PC-3 (cell line): ENCODE data around the gene MSI2. TPM values are rescaled to one million over a fixed set of nuclear protein-coding genes. Genes with fewer than 3 reads are reported as not detected.
A peak's percentile ranks its signal among the peaks of the same experiment; 100 is the strongest.

Experiments used
- ATAC-seq: fragments of 200-7000 bp; cut with Tn5 transposase; 2 replicates; pipeline ENCODE4 v1.9.1; 2020; ENCODE audit warnings: mild to moderate bottlenecking, moderate library complexity
- BruUV-seq: library from RNA; stranded (reverse); fragments of 400-500 nt; replicated peaks from 2 replicates; lab custom pipeline; 2021; lab: Mats Ljungman, UMichigan
- CTCF ChIA-PET: fragments of 300-600 bp; sonication (Branson Sonifier 250); formaldehyde crosslinking; loops from one replicate; lab custom pipeline; 2022; ENCODE audit warnings: antibody characterized with exemption; lab: Charles Lee
- POLR2A ChIA-PET: fragments of 300-600 bp; sonication (Branson Sonifier 250); formaldehyde crosslinking; loops from one replicate; lab custom pipeline; 2022; ENCODE audit warnings: antibody characterized with exemption; ENCODE audit not compliant: unreplicated experiment; lab: Charles Lee
- DNase-seq: peaks from one replicate; pipeline ENCODE4 v3.0.0-alpha.2; 2015
- H2AFZ ChIP-seq: fragments of 300-600 bp; sonication (generic); 2 replicates; pipeline ENCODE4 v1.6.0; 2016; ENCODE audit warnings: antibody characterized with exemption, low read length
- H3F3A ChIP-seq: fragments of 300-600 bp; sonication (generic); one replicate; pipeline ENCODE4 v1.6.0; 2017; ENCODE audit warnings: antibody characterized with exemption, low read length, control low read depth, mild to moderate bottlenecking; ENCODE audit not compliant: unreplicated experiment
- H3K27ac ChIP-seq: fragments of 300-600 bp; sonication (generic); 2 replicates; pipeline ENCODE4 v1.5.1; 2016; ENCODE audit warnings: mild to moderate bottlenecking, low read length
- H3K27me3 ChIP-seq: fragments of 300-600 bp; sonication (generic); 2 replicates; pipeline ENCODE4 v1.6.1; 2016; ENCODE audit warnings: low read length, mixed read lengths
- H3K36me3 ChIP-seq: fragments of 300-600 bp; sonication (generic); 2 replicates; pipeline ENCODE4 v1.6.1; 2016; ENCODE audit warnings: low read depth, mixed run types, low read length, mixed read lengths
- H3K4me1 ChIP-seq: fragments of 300-600 bp; sonication (generic); 2 replicates; pipeline ENCODE4 v1.5.1; 2016; ENCODE audit warnings: low read length; ENCODE audit not compliant: insufficient read depth
- H3K4me2 ChIP-seq: fragments of 300-600 bp; sonication (generic); 2 replicates; pipeline ENCODE4 v1.6.0; 2016; ENCODE audit warnings: low read length
- H3K4me3 ChIP-seq: fragments of 300-600 bp; sonication (generic); 2 replicates; pipeline ENCODE4 v1.5.1; 2016; ENCODE audit warnings: mild to moderate bottlenecking, low read length, mixed read lengths
- H3K79me2 ChIP-seq: fragments of 300-600 bp; sonication (generic); 2 replicates; pipeline ENCODE4 v1.6.1; 2017; ENCODE audit warnings: low read length, mixed read lengths
- H3K9ac ChIP-seq: fragments of 300-600 bp; sonication (generic); 2 replicates; pipeline ENCODE4 v1.6.0; 2016; ENCODE audit warnings: mild to moderate bottlenecking, low read length
- H3K9me2 ChIP-seq: fragments of 300-600 bp; sonication (generic); replicated peaks from 2 replicates; pipeline ENCODE4 v1.6.1; 2016; ENCODE audit warnings: mixed run types, low read length, mixed read lengths
- H3K9me3 ChIP-seq: fragments of 300-600 bp; sonication (generic); 2 replicates; pipeline ENCODE4 v1.6.1; 2016; ENCODE audit warnings: low read length, mixed read lengths
- H4K20me1 ChIP-seq: fragments of 300-600 bp; sonication (generic); 2 replicates; pipeline ENCODE4 v1.6.1; 2016; ENCODE audit warnings: low read length, mixed read lengths
- EZH2 ChIP-seq: fragments of 300-600 bp; sonication (generic); IDR thresholded peaks from one replicate; pipeline ENCODE4 v1.6.1; 2017; ENCODE audit warnings: antibody characterized with exemption, mild to moderate bottlenecking, low read length; ENCODE audit not compliant: unreplicated experiment
- EZH2phosphoT487 ChIP-seq: fragments of 300-600 bp; sonication (generic); IDR thresholded peaks from 2 replicates; pipeline ENCODE4 v1.6.1; 2018; ENCODE audit warnings: mild to moderate bottlenecking, antibody characterized with exemption, low read length, borderline replicate concordance
- intact Hi-C: fragments of 100-400 bp; cut with micrococcal nuclease; formaldehyde crosslinking; loops from 2 replicates; pipeline ENCODE4 v1.9.0; 2023
- total RNA-seq: library from RNA; depleted of rRNA; stranded (reverse); fragments of >200 nt; gene quantifications from 2 replicates; pipeline ENCODE4 v1.2.3, GENCODE V29; 2014
- TF ChIP-seq, protein P1 (sequence below): fragments of 300-600 bp; sonication (generic); conservative IDR thresholded peaks from 2 replicates; pipeline ENCODE4 v1.5.1; 2017; ENCODE audit warnings: antibody characterized with exemption, low read depth, mild to moderate bottlenecking, low read length

The MSI2 gene
- total RNA-seq, 1 experiment from 2014 or later, result 54.7 TPM

DNA sequence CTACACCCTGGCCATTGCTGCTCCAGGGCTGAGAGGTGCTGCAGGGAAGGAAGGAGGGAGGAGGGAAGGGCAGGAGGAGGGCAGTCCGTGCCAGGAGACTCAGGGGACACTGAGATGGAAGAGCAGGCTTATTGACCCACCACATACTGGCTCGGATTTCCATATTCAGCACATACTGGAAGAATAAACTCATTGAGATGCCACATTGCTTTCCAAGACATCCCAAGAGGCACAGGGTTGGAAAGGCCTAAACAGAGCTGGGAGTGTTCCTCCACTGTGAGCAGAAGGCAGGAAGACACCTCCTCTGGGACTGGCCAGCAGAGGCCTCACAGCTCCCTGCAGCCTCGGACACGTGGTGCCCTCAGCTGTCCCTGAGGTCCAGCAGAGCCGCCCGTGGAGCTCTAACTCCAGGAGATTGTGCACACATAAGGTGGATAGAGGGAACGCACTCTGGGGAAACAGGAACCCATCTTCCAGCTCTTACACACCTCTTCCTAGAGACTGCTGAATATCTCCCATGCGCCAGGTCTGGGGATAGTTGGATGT, 471.4 kb downstream of the MSI2 start:
- H3K4me3 ChIP-seq, result no peak overlapping the region
- no peak overlapping the region for H2AFZ ChIP-seq
- no peak overlapping the region for H3K27ac ChIP-seq
- CTCF ChIA-PET, result no interaction called here
- H3K36me3 ChIP-seq, result no peaks in the 10 kb centered on the region
- peaks cover 34% of the 10 kb centered on the region; the same call in 1 of the 2 replicates for H3K27me3 ChIP-seq
- TF ChIP-seq EZH2phosphoT487, result no peak
- TF ChIP-seq, protein P1, sequence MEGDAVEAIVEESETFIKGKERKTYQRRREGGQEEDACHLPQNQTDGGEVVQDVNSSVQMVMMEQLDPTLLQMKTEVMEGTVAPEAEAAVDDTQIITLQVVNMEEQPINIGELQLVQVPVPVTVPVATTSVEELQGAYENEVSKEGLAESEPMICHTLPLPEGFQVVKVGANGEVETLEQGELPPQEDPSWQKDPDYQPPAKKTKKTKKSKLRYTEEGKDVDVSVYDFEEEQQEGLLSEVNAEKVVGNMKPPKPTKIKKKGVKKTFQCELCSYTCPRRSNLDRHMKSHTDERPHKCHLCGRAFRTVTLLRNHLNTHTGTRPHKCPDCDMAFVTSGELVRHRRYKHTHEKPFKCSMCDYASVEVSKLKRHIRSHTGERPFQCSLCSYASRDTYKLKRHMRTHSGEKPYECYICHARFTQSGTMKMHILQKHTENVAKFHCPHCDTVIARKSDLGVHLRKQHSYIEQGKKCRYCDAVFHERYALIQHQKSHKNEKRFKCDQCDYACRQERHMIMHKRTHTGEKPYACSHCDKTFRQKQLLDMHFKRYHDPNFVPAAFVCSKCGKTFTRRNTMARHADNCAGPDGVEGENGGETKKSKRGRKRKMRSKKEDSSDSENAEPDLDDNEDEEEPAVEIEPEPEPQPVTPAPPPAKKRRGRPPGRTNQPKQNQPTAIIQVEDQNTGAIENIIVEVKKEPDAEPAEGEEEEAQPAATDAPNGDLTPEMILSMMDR, result no peak
- no peak for TF ChIP-seq EZH2
- no peaks in the 10 kb centered on the region for H3K9me3 ChIP-seq
- POLR2A ChIA-PET, result no interaction called here
- H3K9me2 ChIP-seq, result no peaks in the 10 kb centered on the region
- no peaks in the 10 kb centered on the region for H3K4me1 ChIP-seq
- no peaks in the 10 kb centered on the region for H3K79me2 ChIP-seq
- no peak overlapping the region for H3K4me2 ChIP-seq
- ATAC-seq (peak; percentile 32; the same call in 1 of the 2 replicates), DNase-seq (no peak)
- BruUV-seq, result no TSS peak
- H3K9ac ChIP-seq, result no peak overlapping the region
- intact Hi-C loops, result no loop called here
- no peaks in the 10 kb centered on the region for H3F3A ChIP-seq
- no peaks in the 10 kb centered on the region for H4K20me1 ChIP-seq

DNA sequence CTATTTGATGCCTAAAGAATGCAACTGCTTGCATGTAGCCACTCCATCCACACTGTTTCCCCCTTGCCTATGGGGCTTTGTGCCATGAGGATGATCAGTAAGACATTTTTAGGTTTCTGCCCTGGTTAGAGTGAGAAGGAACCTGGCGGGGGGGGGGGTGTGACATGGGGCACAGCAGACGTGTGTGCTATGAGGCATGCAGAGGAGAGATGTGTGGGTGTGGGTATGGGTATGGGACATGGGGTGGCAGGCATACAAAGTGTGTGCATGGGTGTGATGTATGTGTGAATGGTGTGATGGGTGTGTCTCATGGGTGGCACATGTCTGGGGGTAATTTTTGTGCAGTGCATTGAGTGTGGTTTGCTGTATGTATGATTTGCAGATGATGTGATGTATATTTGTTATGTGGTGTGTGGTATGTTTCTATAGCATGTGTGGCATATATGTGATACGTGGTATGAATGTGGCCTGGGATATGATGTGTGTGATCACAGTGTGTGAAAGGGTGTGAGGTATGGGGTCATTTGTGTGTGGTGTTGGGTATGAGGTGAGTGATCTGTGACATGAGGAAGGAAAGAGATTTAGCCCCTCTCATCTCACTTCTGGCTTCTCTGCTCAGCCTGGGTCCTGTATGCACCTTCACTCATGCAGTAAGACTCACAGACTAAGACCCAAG, 473.8 kb downstream of the MSI2 start:
- Histone ChIP-seq H3K9me3 (no peaks in the 10 kb centered on the region), H2AFZ (no peak overlapping the region), H3K4me2 (no peak overlapping the region), H3F3A (no peaks in the 10 kb centered on the region), H3K36me3 (no peaks in the 10 kb centered on the region), H3K9ac (no peak overlapping the region), H3K27me3 (peaks cover 38% of the 10 kb centered on the region; the same call in 1 of the 2 replicates), H3K9me2 (no peaks in the 10 kb centered on the region), H3K79me2 (no peaks in the 10 kb centered on the region), H3K4me1 (no peaks in the 10 kb centered on the region), H3K27ac (no peak overlapping the region), H4K20me1 (no peaks in the 10 kb centered on the region), H3K4me3 (no peak overlapping the region)
- TF ChIP-seq, protein P1, result no peak
- DNase-seq (no peak), ATAC-seq (no peak)
- BruUV-seq, result no TSS peak
- ChIA-PET CTCF (no interaction called here), POLR2A (no interaction called here)
- intact Hi-C loops, result no loop called here

DNA sequence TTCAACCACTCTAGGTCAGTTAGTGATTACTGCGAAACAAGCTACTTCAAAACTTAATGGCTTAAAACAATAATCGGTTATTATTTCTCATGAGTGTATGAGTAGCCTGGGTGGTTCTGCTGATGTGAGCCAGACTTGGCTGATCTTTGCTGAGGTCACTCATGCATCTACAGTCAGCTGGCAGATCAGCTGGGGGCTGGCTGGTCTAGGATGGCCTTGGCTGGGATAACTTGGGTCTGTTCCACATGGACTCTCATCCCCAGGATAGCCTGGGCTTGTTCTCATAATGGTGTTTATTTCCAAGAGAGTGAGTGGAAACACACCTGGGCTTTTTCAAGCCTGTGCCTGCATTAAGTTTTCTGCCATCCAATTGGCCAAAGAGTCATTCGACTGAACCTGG, 475.7 kb downstream of the MSI2 start:
- Histone ChIP-seq H3K27ac (no peak overlapping the region), H3K9me2 (no peaks in the 10 kb centered on the region), H3K36me3 (no peaks in the 10 kb centered on the region), H4K20me1 (no peaks in the 10 kb centered on the region), H3K4me2 (no peak overlapping the region), H2AFZ (no peak overlapping the region), H3K9me3 (no peaks in the 10 kb centered on the region), H3K79me2 (no peaks in the 10 kb centered on the region), H3K9ac (no peak overlapping the region), H3K4me1 (no peaks in the 10 kb centered on the region), H3K27me3 (peaks cover 34% of the 10 kb centered on the region; the same call in 1 of the 2 replicates), H3F3A (no peaks in the 10 kb centered on the region), H3K4me3 (no peak overlapping the region)
- no peak for ATAC-seq
- intact Hi-C loops, result no loop called here
- BruUV-seq, result no TSS peak
- TF ChIP-seq EZH2 (no peak), EZH2phosphoT487 (no peak)
- TF ChIP-seq, protein P1, result no peak
- ChIA-PET POLR2A (no interaction called here), CTCF (interaction anchor here (0.6 kb wide), 2 partner anchors 10 to 47 kb away, joined by 8 to 15 read pairs; no protein-coding TSS in a partner anchor)
- DNase-seq, result no peak
